Neural cell (in vitro differentiated cells): ENCODE data around the gene DNM3. TPM values are rescaled to one million over a fixed set of nuclear protein-coding genes. Genes with fewer than 3 reads are reported as not detected.

Experiments used
- H2AFZ ChIP-seq: fragments of 200-600, 300-800 bp; sonication (generic), shearing (Covaris generic); 2 replicates; pipeline ENCODE4 v1.6.0; 2014; ENCODE audit warnings: low read depth, mild to moderate bottlenecking, antibody characterized with exemption, low read length, moderate library complexity
- H3F3A ChIP-seq: fragments of 200-600 bp; shearing (Covaris generic); 2 replicates; pipeline ENCODE4 v1.6.1; 2016; ENCODE audit warnings: mild to moderate bottlenecking, moderate library complexity, mixed read lengths, antibody characterized with exemption, low read length; ENCODE audit not compliant: insufficient read depth, poor library complexity, severe bottlenecking
- H3K27ac ChIP-seq: fragments of 200-600, 300-800 bp; sonication (generic), shearing (Covaris generic); 2 replicates; pipeline ENCODE4 v1.5.1; 2014; ENCODE audit warnings: mild to moderate bottlenecking, low read length, moderate library complexity
- H3K27me3 ChIP-seq: fragments of 300-800, 200-600 bp; sonication (generic), shearing (Covaris generic); 2 replicates; pipeline ENCODE4 v1.6.0; 2014; ENCODE audit warnings: mild to moderate bottlenecking, low read depth, low read length, moderate library complexity; ENCODE audit not compliant: insufficient read depth
- H3K36me3 ChIP-seq: fragments of 300-800, 200-600 bp; sonication (generic), shearing (Covaris generic); 2 replicates; pipeline ENCODE4 v1.5.1; 2014; ENCODE audit warnings: mild to moderate bottlenecking, antibody characterized with exemption, low read length, moderate library complexity; ENCODE audit not compliant: insufficient read depth
- H3K4me2 ChIP-seq: fragments of 300-800, 200-600 bp; sonication (generic), shearing (Covaris generic); 2 replicates; pipeline ENCODE4 v1.6.0; 2014; ENCODE audit warnings: mild to moderate bottlenecking, low read length
- H3K4me3 ChIP-seq: fragments of 300-800, 200-600 bp; sonication (generic), shearing (Covaris generic); 2 replicates; pipeline ENCODE4 v1.5.1; 2014; ENCODE audit warnings: mild to moderate bottlenecking, low read length, moderate library complexity
- H3K79me2 ChIP-seq: fragments of 200-600 bp; shearing (Covaris generic); replicated peaks from 2 replicates; pipeline ENCODE4 v1.6.0; 2014; ENCODE audit warnings: mild to moderate bottlenecking, low read length, moderate library complexity; ENCODE audit not compliant: insufficient read depth
- H3K9ac ChIP-seq: fragments of 300-800, 200-600 bp; sonication (generic), shearing (Covaris generic); 2 replicates; pipeline ENCODE4 v1.6.1; 2016; ENCODE audit warnings: mild to moderate bottlenecking, low read length, mixed read lengths
- H3K9me2 ChIP-seq: fragments of 200-600 bp; shearing (Covaris generic); 2 replicates; pipeline ENCODE4 v1.6.1; 2016; ENCODE audit warnings: mild to moderate bottlenecking, low read length, mixed read lengths; ENCODE audit not compliant: insufficient read depth
- H3K9me3 ChIP-seq: fragments of 200-600, 300-800 bp; sonication (generic), shearing (Covaris generic); 2 replicates; pipeline ENCODE4 v1.6.1; 2016; ENCODE audit warnings: mild to moderate bottlenecking, mixed run types, low read length, moderate library complexity, mixed read lengths
- H4K20me1 ChIP-seq: fragments of 200-600 bp; shearing (Covaris generic); 2 replicates; pipeline ENCODE4 v1.6.1; 2016; ENCODE audit warnings: mild to moderate bottlenecking, mixed run types; ENCODE audit not compliant: insufficient read depth
- EP300 ChIP-seq: fragments of 450-650 bp; conservative IDR thresholded peaks from 2 replicates; pipeline ENCODE4 v1.6.1; 2014; ENCODE audit warnings: antibody characterized with exemption, mild to moderate bottlenecking, moderate library complexity; ENCODE audit not compliant: poor library complexity, severe bottlenecking
- EZH2 ChIP-seq: fragments of 200-600, 300-800 bp; shearing (Covaris generic), sonication (generic); IDR thresholded peaks from 2 replicates; pipeline ENCODE4 v1.6.1; 2014; ENCODE audit warnings: antibody characterized with exemption, low read length, borderline replicate concordance, mild to moderate bottlenecking; ENCODE audit not compliant: insufficient read depth, poor library complexity, severe bottlenecking
- MXI1 ChIP-seq: fragments of 450-650 bp; conservative IDR thresholded peaks from 2 replicates; pipeline ENCODE4 v1.6.1; 2014; ENCODE audit warnings: antibody characterized with exemption, mild to moderate bottlenecking; ENCODE audit not compliant: poor library complexity, severe bottlenecking
- POLR2AphosphoS5 ChIP-seq: IDR thresholded peaks from 2 replicates; pipeline ENCODE4 v1.6.1; 2012
- RAD21 ChIP-seq: fragments of 450-650 bp; conservative IDR thresholded peaks from 2 replicates; pipeline ENCODE4 v1.6.1; 2014; ENCODE audit warnings: antibody characterized with exemption, mild to moderate bottlenecking, moderate library complexity
- SMC3 ChIP-seq: fragments of 450-650 bp; conservative IDR thresholded peaks from 2 replicates; pipeline ENCODE4 v1.6.1; 2014; ENCODE audit warnings: antibody characterized with exemption, mild to moderate bottlenecking, moderate library complexity; ENCODE audit not compliant: poor library complexity
- TAF1 ChIP-seq: IDR thresholded peaks from 2 replicates; pipeline ENCODE4 v1.6.1; 2012; ENCODE audit warnings: low read depth
- polyA plus RNA-seq: library from polyadenylated mRNA; depleted of rRNA; stranded (reverse); fragments of >200 nt; gene quantifications from 2 replicates; pipeline ENCODE4 v1.2.3, GENCODE V29; 2014
- TF ChIP-seq, protein P1 (sequence below): fragments of 450-650 bp; IDR thresholded peaks from 2 replicates; pipeline ENCODE4 v1.5.1; 2014; ENCODE audit warnings: antibody characterized with exemption, mild to moderate bottlenecking, moderate library complexity; ENCODE audit not compliant: poor library complexity, severe bottlenecking
- TF ChIP-seq, protein P2 (sequence below): IDR thresholded peaks from 2 replicates; pipeline ENCODE4 v1.6.1; 2012; ENCODE audit warnings: borderline replicate concordance

DNM3 gene
- polyA plus RNA-seq, 1 donor from 2014 or later: 37.1 TPM

DNA sequence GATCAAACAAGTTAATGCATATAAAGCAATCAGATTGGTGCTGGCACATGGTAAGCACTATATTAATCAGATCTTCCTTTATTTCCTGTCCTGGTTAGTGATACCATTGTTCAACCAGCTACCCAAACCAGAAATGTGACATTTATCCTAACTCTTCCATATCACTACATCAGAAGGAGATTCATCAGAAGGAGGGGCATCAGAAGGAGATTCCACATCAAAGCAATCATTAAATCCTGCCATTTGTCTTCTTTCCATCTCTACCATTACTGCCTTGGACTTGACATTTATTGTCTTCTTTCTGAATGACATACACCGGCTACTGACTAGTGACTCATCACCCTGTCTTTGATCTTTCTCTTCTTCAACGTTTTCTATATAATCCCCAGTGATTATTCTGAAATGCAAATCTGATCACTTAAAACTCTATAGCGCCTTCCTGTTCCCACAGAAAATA is 75.0 kb downstream of the DNM3 start:
- no peak overlapping the region for H3K27ac ChIP-seq
- TF ChIP-seq, protein P1, sequence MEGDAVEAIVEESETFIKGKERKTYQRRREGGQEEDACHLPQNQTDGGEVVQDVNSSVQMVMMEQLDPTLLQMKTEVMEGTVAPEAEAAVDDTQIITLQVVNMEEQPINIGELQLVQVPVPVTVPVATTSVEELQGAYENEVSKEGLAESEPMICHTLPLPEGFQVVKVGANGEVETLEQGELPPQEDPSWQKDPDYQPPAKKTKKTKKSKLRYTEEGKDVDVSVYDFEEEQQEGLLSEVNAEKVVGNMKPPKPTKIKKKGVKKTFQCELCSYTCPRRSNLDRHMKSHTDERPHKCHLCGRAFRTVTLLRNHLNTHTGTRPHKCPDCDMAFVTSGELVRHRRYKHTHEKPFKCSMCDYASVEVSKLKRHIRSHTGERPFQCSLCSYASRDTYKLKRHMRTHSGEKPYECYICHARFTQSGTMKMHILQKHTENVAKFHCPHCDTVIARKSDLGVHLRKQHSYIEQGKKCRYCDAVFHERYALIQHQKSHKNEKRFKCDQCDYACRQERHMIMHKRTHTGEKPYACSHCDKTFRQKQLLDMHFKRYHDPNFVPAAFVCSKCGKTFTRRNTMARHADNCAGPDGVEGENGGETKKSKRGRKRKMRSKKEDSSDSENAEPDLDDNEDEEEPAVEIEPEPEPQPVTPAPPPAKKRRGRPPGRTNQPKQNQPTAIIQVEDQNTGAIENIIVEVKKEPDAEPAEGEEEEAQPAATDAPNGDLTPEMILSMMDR: no peak
- TF ChIP-seq, protein P2, sequence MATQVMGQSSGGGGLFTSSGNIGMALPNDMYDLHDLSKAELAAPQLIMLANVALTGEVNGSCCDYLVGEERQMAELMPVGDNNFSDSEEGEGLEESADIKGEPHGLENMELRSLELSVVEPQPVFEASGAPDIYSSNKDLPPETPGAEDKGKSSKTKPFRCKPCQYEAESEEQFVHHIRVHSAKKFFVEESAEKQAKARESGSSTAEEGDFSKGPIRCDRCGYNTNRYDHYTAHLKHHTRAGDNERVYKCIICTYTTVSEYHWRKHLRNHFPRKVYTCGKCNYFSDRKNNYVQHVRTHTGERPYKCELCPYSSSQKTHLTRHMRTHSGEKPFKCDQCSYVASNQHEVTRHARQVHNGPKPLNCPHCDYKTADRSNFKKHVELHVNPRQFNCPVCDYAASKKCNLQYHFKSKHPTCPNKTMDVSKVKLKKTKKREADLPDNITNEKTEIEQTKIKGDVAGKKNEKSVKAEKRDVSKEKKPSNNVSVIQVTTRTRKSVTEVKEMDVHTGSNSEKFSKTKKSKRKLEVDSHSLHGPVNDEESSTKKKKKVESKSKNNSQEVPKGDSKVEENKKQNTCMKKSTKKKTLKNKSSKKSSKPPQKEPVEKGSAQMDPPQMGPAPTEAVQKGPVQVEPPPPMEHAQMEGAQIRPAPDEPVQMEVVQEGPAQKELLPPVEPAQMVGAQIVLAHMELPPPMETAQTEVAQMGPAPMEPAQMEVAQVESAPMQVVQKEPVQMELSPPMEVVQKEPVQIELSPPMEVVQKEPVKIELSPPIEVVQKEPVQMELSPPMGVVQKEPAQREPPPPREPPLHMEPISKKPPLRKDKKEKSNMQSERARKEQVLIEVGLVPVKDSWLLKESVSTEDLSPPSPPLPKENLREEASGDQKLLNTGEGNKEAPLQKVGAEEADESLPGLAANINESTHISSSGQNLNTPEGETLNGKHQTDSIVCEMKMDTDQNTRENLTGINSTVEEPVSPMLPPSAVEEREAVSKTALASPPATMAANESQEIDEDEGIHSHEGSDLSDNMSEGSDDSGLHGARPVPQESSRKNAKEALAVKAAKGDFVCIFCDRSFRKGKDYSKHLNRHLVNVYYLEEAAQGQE: no peak
- TF ChIP-seq RAD21 (no peak), SMC3 (no peak)

DNA sequence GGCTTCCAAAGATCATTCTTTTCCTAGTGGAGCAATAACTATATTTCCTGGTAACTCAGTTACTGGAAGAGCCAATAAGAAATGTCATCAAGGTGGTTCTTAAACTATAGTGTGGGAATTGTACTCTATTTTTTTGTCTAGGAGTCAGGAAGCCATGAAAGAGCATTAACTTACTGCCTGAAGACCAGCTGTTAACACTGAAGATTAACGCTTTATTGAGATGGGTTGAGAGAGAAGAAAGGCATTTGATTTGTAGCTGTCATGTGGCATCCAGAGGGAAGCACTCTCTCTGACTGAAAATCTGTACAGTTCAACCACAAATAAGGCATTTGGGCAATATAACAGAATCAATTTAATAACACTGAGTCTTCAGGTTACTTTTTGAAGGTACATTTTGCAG is 76.0 kb downstream of the DNM3 start:
- TF ChIP-seq EZH2 (no peak), EP300 (no peak), MXI1 (no peak), RAD21 (no peak), TAF1 (no peak), POLR2AphosphoS5 (no peak)
- Histone ChIP-seq H3K9ac (no peak overlapping the region), H3F3A (no peaks in the 10 kb centered on the region), H3K9me2 (no peaks in the 10 kb centered on the region), H3K27ac (no peak overlapping the region), H4K20me1 (no peaks in the 10 kb centered on the region), H3K36me3 (no peaks in the 10 kb centered on the region), H3K4me3 (no peak overlapping the region), H3K27me3 (no peaks in the 10 kb centered on the region), H3K79me2 (no peaks in the 10 kb centered on the region), H3K9me3 (no peaks in the 10 kb centered on the region), H3K4me2 (no peak overlapping the region), H2AFZ (no peak overlapping the region)

More for the DNA sequence above, 75.0 kb downstream of the DNM3 start:
- Histone ChIP-seq H3K4me3 (no peak overlapping the region), H3K79me2 (no peaks in the 10 kb centered on the region), H4K20me1 (no peaks in the 10 kb centered on the region), H3K9me2 (no peaks in the 10 kb centered on the region), H2AFZ (no peak overlapping the region), H3F3A (no peaks in the 10 kb centered on the region), H3K27me3 (no peaks in the 10 kb centered on the region), H3K4me2 (no peak overlapping the region), H3K36me3 (no peaks in the 10 kb centered on the region), H3K9ac (no peak overlapping the region), H3K9me3 (no peaks in the 10 kb centered on the region)
